ENCODE measurements around the gene STOML1.

Gene STOML1

DNA sequence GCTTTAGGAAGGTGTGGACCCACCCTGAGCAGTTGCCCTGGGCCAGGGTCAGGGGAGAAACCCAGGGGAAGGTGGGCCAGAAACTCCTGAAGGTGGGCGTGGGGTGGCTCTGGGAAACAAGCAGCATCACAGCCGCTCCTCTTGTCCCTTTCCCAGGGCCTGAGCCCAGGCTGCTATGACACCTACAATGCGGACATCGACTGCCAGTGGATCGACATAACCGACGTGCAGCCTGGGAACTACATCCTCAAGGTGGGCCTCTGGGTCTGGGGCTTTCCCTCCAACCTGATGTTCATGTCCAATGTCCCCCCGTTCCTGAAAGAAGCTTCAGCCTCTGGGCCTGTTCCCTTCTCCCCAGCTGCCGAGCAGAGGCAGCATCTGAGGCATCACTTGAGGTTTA lies 44.4 kb downstream of the STOML1 start:
- TF ChIP-seq, protein P1, sequence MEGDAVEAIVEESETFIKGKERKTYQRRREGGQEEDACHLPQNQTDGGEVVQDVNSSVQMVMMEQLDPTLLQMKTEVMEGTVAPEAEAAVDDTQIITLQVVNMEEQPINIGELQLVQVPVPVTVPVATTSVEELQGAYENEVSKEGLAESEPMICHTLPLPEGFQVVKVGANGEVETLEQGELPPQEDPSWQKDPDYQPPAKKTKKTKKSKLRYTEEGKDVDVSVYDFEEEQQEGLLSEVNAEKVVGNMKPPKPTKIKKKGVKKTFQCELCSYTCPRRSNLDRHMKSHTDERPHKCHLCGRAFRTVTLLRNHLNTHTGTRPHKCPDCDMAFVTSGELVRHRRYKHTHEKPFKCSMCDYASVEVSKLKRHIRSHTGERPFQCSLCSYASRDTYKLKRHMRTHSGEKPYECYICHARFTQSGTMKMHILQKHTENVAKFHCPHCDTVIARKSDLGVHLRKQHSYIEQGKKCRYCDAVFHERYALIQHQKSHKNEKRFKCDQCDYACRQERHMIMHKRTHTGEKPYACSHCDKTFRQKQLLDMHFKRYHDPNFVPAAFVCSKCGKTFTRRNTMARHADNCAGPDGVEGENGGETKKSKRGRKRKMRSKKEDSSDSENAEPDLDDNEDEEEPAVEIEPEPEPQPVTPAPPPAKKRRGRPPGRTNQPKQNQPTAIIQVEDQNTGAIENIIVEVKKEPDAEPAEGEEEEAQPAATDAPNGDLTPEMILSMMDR (IDR thresholded peaks at IDR 0.05; ENCODE audit: control insufficient read depth, insufficient read depth, low read depth, low read length, missing control alignments): no peak
- DNase-seq (ENCODE audit: low read depth): no peak

DNA sequence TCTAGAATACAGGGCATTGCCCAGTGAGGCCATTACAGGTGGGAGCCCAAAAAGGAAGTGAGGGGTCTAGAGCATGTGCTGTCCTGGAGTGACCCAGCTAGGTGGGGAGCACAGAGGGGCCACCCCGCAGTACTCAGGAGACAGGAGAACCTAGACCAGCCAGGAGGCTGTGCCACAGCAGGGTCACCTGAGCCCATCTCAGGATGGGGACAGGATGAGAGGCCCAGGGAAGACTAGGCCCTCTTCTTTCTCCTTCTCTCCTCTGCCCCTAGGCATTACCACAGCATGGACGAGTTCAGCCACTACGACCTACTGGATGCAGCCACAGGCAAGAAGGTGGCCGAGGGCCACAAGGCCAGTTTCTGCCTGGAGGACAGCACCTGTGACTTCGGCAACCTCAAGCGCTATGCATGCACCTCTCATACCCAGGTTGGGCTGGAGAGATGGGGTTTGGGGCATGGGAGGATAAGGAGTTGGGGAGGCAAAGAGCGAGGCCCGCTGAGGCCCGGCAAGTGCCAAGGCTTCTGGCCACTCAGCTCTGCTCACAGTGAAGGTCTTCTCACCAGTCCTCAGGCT lies 45.2 kb downstream of the STOML1 start:
- no peak for DNase-seq (ENCODE audit: low read depth)
- TF ChIP-seq, protein P1 (IDR thresholded peaks at IDR 0.05; ENCODE audit: control insufficient read depth, insufficient read depth, low read depth, low read length, missing control alignments): no peak
- no peak overlapping the region for H3K4me3 ChIP-seq (ENCODE audit: control insufficient read depth, low read depth, low read length)

More for the DNA sequence above, 44.4 kb downstream of the STOML1 start:
- H3K4me3 ChIP-seq (ENCODE audit: control insufficient read depth, low read depth, low read length): no peak overlapping the region

DNA sequence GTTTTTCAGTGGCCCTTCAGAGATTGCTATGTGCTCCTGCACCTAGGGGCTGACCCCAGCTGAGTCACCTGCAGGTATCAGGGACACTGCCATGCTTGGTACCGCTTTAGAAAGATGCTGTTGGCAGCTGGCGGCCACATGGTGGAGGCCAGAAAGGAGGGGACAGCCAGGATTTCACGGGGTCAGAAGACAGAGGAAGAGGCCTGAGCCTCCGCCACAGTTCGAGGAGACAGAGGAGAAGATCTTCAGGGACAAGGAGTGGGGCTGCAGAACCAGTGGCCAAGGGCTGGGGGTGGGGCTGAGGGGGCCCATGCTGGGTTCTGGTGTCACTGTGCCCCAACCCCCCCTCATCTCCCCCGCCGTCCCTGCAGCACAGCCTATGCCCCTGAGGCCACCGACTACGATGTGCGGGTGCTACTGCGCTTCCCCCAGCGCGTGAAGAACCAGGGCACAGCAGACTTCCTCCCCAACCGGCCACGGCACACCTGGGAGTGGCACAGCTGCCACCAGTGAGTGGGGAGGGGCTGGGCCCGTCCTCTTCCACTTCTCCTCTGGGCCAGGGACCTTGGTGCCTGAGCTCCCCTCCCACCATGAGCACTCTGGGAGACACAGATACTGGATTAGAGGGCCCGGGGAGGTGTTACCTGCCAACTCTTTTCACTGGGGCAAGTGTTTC lies 45.9 kb downstream of the STOML1 start:
- H3K4me3 ChIP-seq (ENCODE audit: control insufficient read depth, low read depth, low read length): no peak overlapping the region
- TF ChIP-seq, protein P1 (IDR thresholded peaks at IDR 0.05; ENCODE audit: control insufficient read depth, insufficient read depth, low read depth, low read length, missing control alignments): no peak
- no peak for DNase-seq (ENCODE audit: low read depth)

DNA sequence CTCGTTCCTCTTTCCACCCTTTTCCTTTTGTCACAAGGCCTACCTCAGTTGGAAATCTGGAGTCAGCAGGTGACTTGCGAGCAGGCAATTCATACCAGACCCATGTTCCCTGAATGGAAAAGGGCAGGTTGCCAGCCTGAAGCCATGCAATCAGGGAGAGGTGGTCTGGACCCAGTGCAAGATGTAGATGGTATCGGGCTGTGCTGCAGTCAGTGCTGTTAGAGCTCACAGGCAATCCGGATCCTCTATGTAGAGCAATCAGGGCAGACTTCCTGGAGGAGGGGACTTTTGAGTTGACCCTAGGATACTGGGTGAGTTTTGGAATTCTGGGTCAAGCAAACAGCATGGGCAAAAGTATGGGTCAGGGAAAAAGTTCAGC lies 47.0 kb downstream of the STOML1 start:
- TF ChIP-seq, protein P1 (IDR thresholded peaks at IDR 0.05; ENCODE audit: control insufficient read depth, insufficient read depth, low read depth, low read length, missing control alignments): no peak
- no peak overlapping the region for H3K4me3 ChIP-seq (ENCODE audit: control insufficient read depth, low read depth, low read length)
- DNase-seq (ENCODE audit: low read depth): no peak

DNA sequence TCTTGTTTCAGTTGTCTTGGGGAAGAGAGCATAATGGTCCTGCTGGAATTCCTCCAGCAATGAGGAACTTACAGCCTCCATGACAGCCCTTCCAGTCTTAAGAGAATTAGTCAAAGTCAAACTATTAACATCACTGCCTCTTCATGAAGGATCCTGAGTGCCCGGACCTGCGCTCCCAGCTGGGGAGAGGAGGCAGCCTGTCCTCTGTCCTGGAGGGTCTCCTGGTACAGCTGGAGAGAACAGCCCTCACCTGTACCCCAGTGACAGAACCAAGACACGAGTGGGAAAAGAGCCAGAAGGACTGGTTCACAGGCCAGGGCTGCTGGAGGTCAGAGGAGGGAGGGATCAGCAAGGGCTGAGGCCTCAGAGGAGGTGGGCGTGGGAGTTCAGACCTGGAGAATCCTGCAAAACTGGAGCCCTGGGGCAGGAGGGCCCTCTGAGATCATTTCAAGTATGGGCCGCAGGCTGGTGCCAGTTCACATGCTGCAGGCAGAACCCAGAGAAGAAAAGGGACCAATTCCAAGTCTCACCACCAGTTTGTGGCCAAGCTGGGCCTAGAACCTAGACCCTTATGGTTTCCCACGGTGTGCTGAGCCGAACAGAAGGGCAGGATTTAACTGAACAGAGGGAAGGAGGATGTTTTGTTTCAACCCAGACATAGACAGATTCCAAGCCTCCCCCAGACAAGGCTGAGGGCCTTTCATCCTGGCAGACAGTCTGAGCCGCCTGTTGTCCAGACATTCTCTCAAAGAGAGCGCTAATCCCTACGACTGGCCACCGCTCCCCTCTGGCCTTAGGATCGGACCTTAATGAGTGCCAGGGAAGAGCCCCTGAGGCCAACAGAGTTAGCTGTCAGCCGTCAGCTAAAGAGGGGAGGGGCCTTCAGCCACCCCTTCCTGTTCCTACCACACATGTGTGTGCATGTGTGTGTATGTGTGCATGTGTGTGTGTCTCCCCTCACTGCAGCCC lies 47.6 kb downstream of the STOML1 start:
- TF ChIP-seq, protein P1 (IDR thresholded peaks at IDR 0.05; ENCODE audit: control insufficient read depth, insufficient read depth, low read depth, low read length, missing control alignments): no peak
- no peak overlapping the region for H3K4me3 ChIP-seq (ENCODE audit: control insufficient read depth, low read depth, low read length)
- no peak for DNase-seq (ENCODE audit: low read depth)

DNA sequence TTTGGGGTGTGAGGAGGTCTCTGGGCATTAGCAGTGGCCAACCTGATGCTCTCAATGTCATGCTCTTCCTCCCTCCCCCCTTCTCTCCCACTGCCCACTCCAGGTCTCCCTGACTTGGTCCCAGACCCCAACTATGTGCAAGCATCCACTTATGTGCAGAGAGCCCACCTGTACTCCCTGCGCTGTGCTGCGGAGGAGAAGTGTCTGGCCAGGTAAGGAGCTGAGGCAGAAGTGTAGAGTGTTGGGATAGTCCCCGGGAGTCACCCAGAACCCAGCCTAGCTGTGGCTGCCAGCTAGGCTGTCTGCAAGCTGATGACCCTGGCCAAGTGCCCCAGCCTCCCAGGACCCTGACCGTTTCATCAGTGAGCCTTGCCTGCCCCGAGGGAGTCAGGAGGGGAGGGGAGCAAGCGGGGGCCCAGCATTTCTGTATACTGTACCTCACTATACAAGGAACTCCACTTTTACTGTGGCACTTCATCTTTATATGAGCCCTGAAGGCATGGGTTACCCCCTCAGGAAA lies 49.3 kb downstream of the STOML1 start:
- DNase-seq (ENCODE audit: low read depth): no peak
- H3K4me3 ChIP-seq (ENCODE audit: control insufficient read depth, low read depth, low read length): no peak overlapping the region
- TF ChIP-seq, protein P1 (IDR thresholded peaks at IDR 0.05; ENCODE audit: control insufficient read depth, insufficient read depth, low read depth, low read length, missing control alignments): no peak

Data from AG09309 (cell line).